ENCODE measurements around the gene CACNG4. TPM values are rescaled to one million over a fixed set of nuclear protein-coding genes. Genes with fewer than 3 reads are reported as not detected.

The CACNG4 gene
- total RNA-seq, 1 donor from 2014 or later = 0.34 TPM

- Histone ChIP-seq H3K4me3 (no peak overlapping the region), H3K9ac (no peak overlapping the region), H3F3A (ENCODE audit: low read depth) (no peaks in the 10 kb centered on the region), H4K20me1 (ENCODE audit: low read depth) (no peaks in the 10 kb centered on the region), H3K27ac (no peak overlapping the region), H3K4me2 (no peak overlapping the region), H3K27me3 (no peaks in the 10 kb centered on the region), H3K79me2 (ENCODE audit: low read depth) (no peaks in the 10 kb centered on the region), H3K4me1 (no peaks in the 10 kb centered on the region), H3K9me3 (ENCODE audit: low read depth) (no peaks in the 10 kb centered on the region), H3K36me3 (no peaks in the 10 kb centered on the region), H2AFZ (replicated peaks) (no peak overlapping the region)
- H3K4me3 Mint-ChIP-seq = no peak overlapping the region
- TF ChIP-seq EZH2phosphoT487 (IDR thresholded peaks at IDR 0.05) = no peak
- TF ChIP-seq CTCF (IDR thresholded peaks at IDR 0.05) = no peak
- no peak for TF ChIP-seq EZH2 (IDR thresholded peaks at IDR 0.05)
- H3K4me1 Mint-ChIP-seq = peaks cover 12% of the 10 kb centered on the region
- H3K27ac Mint-ChIP-seq = peak overlapping the region; percentile 17
- DNase-seq (ENCODE audit: low spot score) = no peak
- peaks cover 7% of the 10 kb centered on the region for H3K9me3 Mint-ChIP-seq
- no peaks in the 10 kb centered on the region for H3K36me3 Mint-ChIP-seq
- H3K27me3 Mint-ChIP-seq (ENCODE audit: insufficient read depth, low read depth) = peaks cover 4% of the 10 kb centered on the region
Observed at GRCh38 chr17:66916946-66917345, 47.6 kb upstream of the CACNG4 start.

GRCh38 chr17:66918896-66919295, 45.6 kb upstream of the CACNG4 start:
- Histone ChIP-seq H4K20me1 (ENCODE audit: low read depth) (no peaks in the 10 kb centered on the region), H2AFZ (replicated peaks) (no peak overlapping the region), H3K4me3 (no peak overlapping the region), H3K4me2 (no peak overlapping the region), H3K9ac (no peak overlapping the region), H3K9me3 (ENCODE audit: low read depth) (no peaks in the 10 kb centered on the region), H3F3A (ENCODE audit: low read depth) (no peaks in the 10 kb centered on the region), H3K27me3 (no peaks in the 10 kb centered on the region), H3K4me1 (peaks cover 3% of the 10 kb centered on the region), H3K27ac (no peak overlapping the region), H3K36me3 (no peaks in the 10 kb centered on the region), H3K79me2 (ENCODE audit: low read depth) (no peaks in the 10 kb centered on the region)
- TF ChIP-seq EZH2 (IDR thresholded peaks at IDR 0.05) (no peak), CTCF (IDR thresholded peaks at IDR 0.05) (no peak), EZH2phosphoT487 (IDR thresholded peaks at IDR 0.05) (no peak)
- Mint-ChIP-seq H3K27ac (no peak overlapping the region), H3K4me3 (no peak overlapping the region), H3K9me3 (peaks cover 12% of the 10 kb centered on the region), H3K36me3 (no peaks in the 10 kb centered on the region), H3K4me1 (peaks cover 13% of the 10 kb centered on the region), H3K27me3 (ENCODE audit: insufficient read depth, low read depth) (peaks cover 4% of the 10 kb centered on the region)
- no peak for DNase-seq (ENCODE audit: low spot score)

GRCh38 chr17:66920435-66920834, 44.1 kb upstream of the CACNG4 start:
- Mint-ChIP-seq H3K4me3 (no peak overlapping the region), H3K4me1 (peaks cover 15% of the 10 kb centered on the region), H3K27me3 (ENCODE audit: insufficient read depth, low read depth) (peaks cover 4% of the 10 kb centered on the region), H3K36me3 (no peaks in the 10 kb centered on the region), H3K9me3 (peaks cover 12% of the 10 kb centered on the region), H3K27ac (no peak overlapping the region)
- TF ChIP-seq EZH2phosphoT487 (IDR thresholded peaks at IDR 0.05) (no peak), CTCF (IDR thresholded peaks at IDR 0.05) (no peak), EZH2 (IDR thresholded peaks at IDR 0.05) (no peak)
- H3K4me3 ChIP-seq = no peak overlapping the region
- H3K27me3 ChIP-seq = no peaks in the 10 kb centered on the region
- H3K79me2 ChIP-seq (ENCODE audit: low read depth) = no peaks in the 10 kb centered on the region
- H3K9ac ChIP-seq = no peak overlapping the region
- H3K4me1 ChIP-seq = peaks cover 15% of the 10 kb centered on the region
- no peaks in the 10 kb centered on the region for H3K9me3 ChIP-seq (ENCODE audit: low read depth)
- no peak for DNase-seq (ENCODE audit: low spot score)
- no peaks in the 10 kb centered on the region for H4K20me1 ChIP-seq (ENCODE audit: low read depth)
- H2AFZ ChIP-seq (replicated peaks) = no peak overlapping the region
- H3K27ac ChIP-seq = no peak overlapping the region
- H3K4me2 ChIP-seq = no peak overlapping the region
- no peaks in the 10 kb centered on the region for H3K36me3 ChIP-seq
- H3F3A ChIP-seq (ENCODE audit: low read depth) = no peaks in the 10 kb centered on the region
